Stomach (tissue), 9 donors: ENCODE data around the gene CCSAP. TPM values are rescaled to one million over a fixed set of nuclear protein-coding genes. Genes with fewer than 3 reads are reported as not detected.
A peak's percentile ranks its signal among the peaks of the same experiment; 100 is the strongest.

Experiments
- DNase-seq, 2 donors: peaks; one replicate each; pipeline versions ENCODE4 v3.0.0 to v3.0.0-alpha.2; 2013 to 2019
- H3K27ac ChIP-seq, 5 donors: fragments of 200-600 bp in 4 of 5; sonication (generic) in 4 of 5; one replicate each; pipeline ENCODE4 v1.5.1; 2013 to 2019; ENCODE audit warnings: mild to moderate bottlenecking in 1 of 5, moderate library complexity in 1 of 5
- H3K27me3 ChIP-seq, 3 donors: fragments of 200-600 bp; sonication (generic); one replicate each; pipeline ENCODE4 v1.5.1; 2017 to 2019; ENCODE audit warnings: mixed run types in 1 of 3
- H3K36me3 ChIP-seq, 4 donors: fragments of 200-600 bp; sonication (generic); 1 replicate in 3 of 4; 2 replicates in 1 of 4; pipeline ENCODE4 v1.5.1; 2016 to 2019
- H3K4me1 ChIP-seq, 4 donors: fragments of 200-600 bp; sonication (generic); one replicate each; pipeline ENCODE4 v1.5.1; 2016 to 2019
- H3K4me3 ChIP-seq, 4 donors: fragments of 200-600 bp; sonication (generic) in 3 of 4; one replicate each; pipeline ENCODE4 v1.5.1; 2016 to 2019; ENCODE audit warnings: mild to moderate bottlenecking in 1 of 4
- H3K9me3 ChIP-seq, 4 donors: fragments of 200-600 bp; sonication (generic); one replicate each; pipeline ENCODE4 v1.5.1; 2016 to 2019
- EP300 ChIP-seq: sonication (generic); formaldehyde crosslinking; IDR thresholded peaks from one replicate; pipeline ENCODE4 v1.6.1; 2017; ENCODE audit warnings: antibody characterized with exemption
- POLR2A ChIP-seq, 4 donors: fragments of 450-650 bp; IDR thresholded peaks; one replicate each; pipeline ENCODE4 v1.6.1; 2016; ENCODE audit warnings: antibody characterized with exemption in 4 of 4, control low read depth in 2 of 4, mild to moderate bottlenecking in 1 of 4, moderate library complexity in 1 of 4
- POLR2AphosphoS5 ChIP-seq, 3 donors: sonication (generic); formaldehyde crosslinking; IDR thresholded peaks; one replicate each; pipeline ENCODE4 v1.6.1; 2016; ENCODE audit warnings: antibody characterized with exemption in 3 of 3
- WGBS, 5 donors: extraction: QIAGEN DNeasy Blood & Tissue Kit in 3 of 5; methylation state at CpG; one replicate each; pipeline versions ENCODE4 v1.1.5 to v1.1.7; 2013 to 2018; 5-methylcytosine and 5-hydroxymethylcytosine counted together
- intact Hi-C: fragments of 100-400 bp; cut with DNase I; formaldehyde crosslinking; loops from one replicate; pipeline ENCODE4 v1.15.1; 2023; ENCODE audit warnings: low total_unique reads
- polyA plus RNA-seq, 3 donors: library from polyadenylated mRNA; stranded (reverse); fragments of 200-250 nt; gene quantifications; one replicate each; pipeline ENCODE4 v1.2.3, GENCODE V29; 2013
- total RNA-seq, 5 donors: library from RNA; depleted of rRNA; stranded (reverse); fragments of >200 nt; gene quantifications; one replicate each; pipeline versions ENCODE4 v1.1.0 to v1.2.3, GENCODE V29; 2014 to 2016
- TF ChIP-seq, protein P1 (sequence below), 7 experiments: fragments of 450-650 bp in 4 of 7; fragments of 200-600 bp in 3 of 7; sonication (generic) in 3 of 7; IDR thresholded peaks; one replicate each; pipeline ENCODE4 v1.5.1; 2016 to 2019; ENCODE audit warnings: antibody characterized with exemption in 7 of 7, control low read depth in 2 of 7, mild to moderate bottlenecking in 1 of 7
- donor health status: healthy with polysubstance abuse.
- donor health status: Bipolar disorder and iron deficiency.
- donor health status: healthy.

CCSAP gene
- total and polyA plus RNA-seq, 8 donors: 0.61 to 10.5 (median 3.4) TPM

DNA sequence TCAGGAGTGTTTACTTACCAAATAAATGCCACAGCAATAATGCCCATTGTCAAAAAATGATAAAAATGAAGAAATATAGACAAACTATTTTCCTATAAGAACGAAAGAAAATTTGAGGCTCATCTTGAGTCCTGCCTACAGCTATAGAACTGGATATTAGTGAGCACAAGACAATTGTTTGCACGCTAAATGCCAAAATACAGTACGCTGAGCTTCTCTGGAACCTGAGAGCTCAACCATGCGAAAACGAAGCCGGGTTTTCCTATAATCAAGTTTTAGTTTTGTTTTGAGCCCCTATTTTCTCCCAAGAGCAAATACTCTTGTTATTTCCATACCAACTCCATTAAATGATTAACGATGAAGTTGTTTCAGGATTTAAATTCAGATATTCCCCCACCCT, 42.0 kb upstream of the CCSAP start:
- Histone ChIP-seq H3K4me1 (no peaks in the 10 kb centered on the region), H3K36me3 (no peaks in the 10 kb centered on the region), H3K27ac (no peak overlapping the region), H3K4me3 (no peak overlapping the region), H3K9me3 (peaks cover 0 to 1% (median 0%) of the 10 kb centered on the region in 4 donors), H3K27me3 (peaks cover 0 to 25% (median 0%) of the 10 kb centered on the region in 3 donors)
- intact Hi-C loops: no loop called here
- no peak for DNase-seq
- TF ChIP-seq EP300: no peak
- TF ChIP-seq, protein P1, sequence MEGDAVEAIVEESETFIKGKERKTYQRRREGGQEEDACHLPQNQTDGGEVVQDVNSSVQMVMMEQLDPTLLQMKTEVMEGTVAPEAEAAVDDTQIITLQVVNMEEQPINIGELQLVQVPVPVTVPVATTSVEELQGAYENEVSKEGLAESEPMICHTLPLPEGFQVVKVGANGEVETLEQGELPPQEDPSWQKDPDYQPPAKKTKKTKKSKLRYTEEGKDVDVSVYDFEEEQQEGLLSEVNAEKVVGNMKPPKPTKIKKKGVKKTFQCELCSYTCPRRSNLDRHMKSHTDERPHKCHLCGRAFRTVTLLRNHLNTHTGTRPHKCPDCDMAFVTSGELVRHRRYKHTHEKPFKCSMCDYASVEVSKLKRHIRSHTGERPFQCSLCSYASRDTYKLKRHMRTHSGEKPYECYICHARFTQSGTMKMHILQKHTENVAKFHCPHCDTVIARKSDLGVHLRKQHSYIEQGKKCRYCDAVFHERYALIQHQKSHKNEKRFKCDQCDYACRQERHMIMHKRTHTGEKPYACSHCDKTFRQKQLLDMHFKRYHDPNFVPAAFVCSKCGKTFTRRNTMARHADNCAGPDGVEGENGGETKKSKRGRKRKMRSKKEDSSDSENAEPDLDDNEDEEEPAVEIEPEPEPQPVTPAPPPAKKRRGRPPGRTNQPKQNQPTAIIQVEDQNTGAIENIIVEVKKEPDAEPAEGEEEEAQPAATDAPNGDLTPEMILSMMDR (IDR thresholded peaks at IDR 0.05): no peak
- no peak for TF ChIP-seq POLR2AphosphoS5 (IDR thresholded peaks at IDR 0.05)
- no peak for TF ChIP-seq POLR2A (IDR thresholded peaks at IDR 0.05)
- 90 to 92% (median 91%) methylated on average over 7 of the region's 7 CpGs for WGBS, 5 donors

DNA sequence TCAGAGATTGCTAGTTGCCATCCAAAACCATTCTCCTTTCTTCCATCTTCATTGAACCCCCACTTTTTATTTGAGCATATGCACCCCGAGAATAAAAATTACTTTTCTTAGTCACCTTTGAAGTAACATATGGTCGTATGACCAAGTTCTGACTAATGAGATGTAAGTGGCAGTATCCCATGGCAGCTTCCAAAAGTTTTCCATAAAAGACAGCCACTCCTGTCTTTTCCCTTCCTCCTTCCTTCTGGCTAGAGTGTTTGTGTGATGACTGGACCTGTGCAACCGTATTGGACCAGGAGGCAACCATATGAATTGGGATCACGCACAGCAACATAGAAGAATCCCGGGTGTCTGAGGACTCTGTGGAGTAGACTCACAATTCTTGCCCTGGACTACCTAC, 41.1 kb upstream of the CCSAP start:
- no peak overlapping the region for H3K4me3 ChIP-seq
- WGBS, 5 donors: 92 to 95% (median 94%) methylated on average over 5 of the region's 5 CpGs
- H3K9me3 ChIP-seq: no peaks in the 10 kb centered on the region
- H3K4me1 ChIP-seq: no peaks in the 10 kb centered on the region
- no peak overlapping the region for H3K27ac ChIP-seq
- no peaks in the 10 kb centered on the region for H3K36me3 ChIP-seq
- no peak for DNase-seq
- TF ChIP-seq EP300: no peak
- TF ChIP-seq POLR2A (IDR thresholded peaks at IDR 0.05): no peak
- TF ChIP-seq, protein P1 (IDR thresholded peaks at IDR 0.05): no peak
- no peak for TF ChIP-seq POLR2AphosphoS5 (IDR thresholded peaks at IDR 0.05)
- intact Hi-C loops: no loop called here
- H3K27me3 ChIP-seq: peaks cover 0 to 25% (median 0%) of the 10 kb centered on the region in 3 donors

DNA sequence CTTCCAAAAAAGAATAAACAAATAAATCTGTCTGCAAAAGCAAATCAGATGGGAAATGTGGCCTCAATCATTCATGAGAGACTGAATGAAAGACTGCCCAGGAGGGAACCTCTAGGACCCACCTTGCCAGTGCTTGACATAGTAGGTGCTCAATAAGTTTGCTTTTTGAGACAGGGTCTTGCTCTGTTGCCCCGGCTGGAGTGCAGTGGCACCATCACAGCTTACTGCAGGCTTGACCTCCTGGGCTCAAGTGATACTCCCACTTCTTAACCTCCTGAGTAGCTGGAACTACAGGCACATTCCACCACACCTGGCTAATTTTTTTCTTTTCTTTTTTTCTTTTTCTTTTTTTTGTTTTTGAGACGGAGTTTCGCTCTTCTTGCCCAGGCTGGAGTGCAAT, 40.3 kb upstream of the CCSAP start:
- Histone ChIP-seq H3K27me3 (peaks cover 0 to 25% (median 0%) of the 10 kb centered on the region in 3 donors), H3K4me1 (no peaks in the 10 kb centered on the region), H3K36me3 (no peaks in the 10 kb centered on the region), H3K27ac (no peak overlapping the region), H3K9me3 (no peaks in the 10 kb centered on the region), H3K4me3 (no peak overlapping the region)
- WGBS, 5 donors: 88 to 100% (median 96%) methylated on average over 3 of the region's 3 CpGs
- intact Hi-C loops: no loop called here
- no peak for TF ChIP-seq POLR2A (IDR thresholded peaks at IDR 0.05)
- no peak for DNase-seq

DNA sequence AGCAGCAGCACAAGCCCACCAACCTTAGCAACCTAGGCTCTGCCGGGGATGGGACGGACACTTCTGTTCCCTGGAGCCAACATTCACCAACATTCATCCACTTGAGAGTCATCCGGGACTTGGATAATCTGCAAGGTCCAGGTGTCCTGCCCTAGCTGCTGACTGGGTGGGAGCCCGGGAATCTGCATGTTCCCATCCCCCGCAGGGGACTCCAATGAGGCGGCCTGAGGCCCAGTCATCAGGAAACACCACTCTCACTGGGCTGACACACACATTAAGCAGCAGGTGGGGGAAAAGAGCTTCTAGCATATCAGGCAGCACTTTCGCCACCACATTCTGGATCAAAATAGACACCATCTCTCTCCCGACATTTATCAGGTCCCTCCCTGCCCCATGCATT, 38.4 kb upstream of the CCSAP start:
- peaks cover 0 to 30% (median 0%) of the 10 kb centered on the region in 3 donors for H3K27me3 ChIP-seq
- H3K4me3 ChIP-seq: no peak overlapping the region
- H3K9me3 ChIP-seq: no peaks in the 10 kb centered on the region
- no peaks in the 10 kb centered on the region for H3K36me3 ChIP-seq
- no peaks in the 10 kb centered on the region for H3K4me1 ChIP-seq
- peak in 1 of 2 donors; percentile 26 for DNase-seq
- TF ChIP-seq POLR2A (IDR thresholded peaks at IDR 0.05) (no peak), POLR2AphosphoS5 (IDR thresholded peaks at IDR 0.05) (no peak), EP300 (no peak)
- TF ChIP-seq, protein P1 (IDR thresholded peaks at IDR 0.05): no peak
- WGBS, 5 donors: 49 to 72% (median 61%) methylated on average over 3 to 8 of the region's 8 CpGs
- H3K27ac ChIP-seq: no peak overlapping the region
- intact Hi-C loops: no loop called here

DNA sequence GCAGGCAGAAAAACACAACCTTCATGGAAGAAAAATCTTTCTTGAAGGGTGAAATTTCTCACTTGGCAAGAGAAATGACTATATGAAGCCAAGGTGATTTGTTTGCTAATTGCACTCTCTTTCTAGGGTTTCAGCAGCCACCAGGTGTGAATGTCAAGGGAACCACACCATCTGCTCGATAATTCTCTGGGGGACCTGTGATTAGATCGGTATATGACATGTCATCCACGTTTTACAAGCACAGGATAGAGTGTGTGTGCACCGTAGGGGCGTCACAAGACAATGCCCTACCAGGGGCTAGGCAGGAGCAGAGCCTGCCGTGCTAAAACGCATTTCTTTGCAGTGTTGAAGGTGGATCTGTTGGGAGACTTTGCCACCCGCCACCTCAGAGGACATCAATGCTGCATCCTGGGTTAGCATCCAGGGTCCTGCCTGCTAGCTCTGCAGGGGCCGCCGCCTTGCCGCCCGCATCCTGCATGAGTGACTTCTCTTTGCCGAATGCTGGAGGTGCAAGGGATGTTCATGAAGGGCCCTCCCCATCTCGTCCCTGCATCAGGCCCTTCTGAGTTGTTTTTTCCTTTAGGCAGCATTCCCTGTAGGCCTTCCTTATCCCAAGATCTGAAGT, 37.8 kb upstream of the CCSAP start:
- H3K4me1 ChIP-seq: no peaks in the 10 kb centered on the region
- H3K9me3 ChIP-seq: no peaks in the 10 kb centered on the region
- H3K36me3 ChIP-seq: no peaks in the 10 kb centered on the region
- peaks cover 0 to 34% (median 0%) of the 10 kb centered on the region in 3 donors for H3K27me3 ChIP-seq
- WGBS, 5 donors: 60 to 75% (median 72%) methylated on average over 10 to 14 of the region's 14 CpGs
- no peak overlapping the region for H3K4me3 ChIP-seq
- intact Hi-C loops: no loop called here
- DNase-seq: peak in 1 of 2 donors; percentile 21
- TF ChIP-seq, protein P1 (IDR thresholded peaks at IDR 0.05): no peak
- TF ChIP-seq EP300: no peak
- H3K27ac ChIP-seq: no peak overlapping the region
